HT1080 (cell line): ENCODE data around the gene KIAA0753. TPM values are rescaled to one million over a fixed set of nuclear protein-coding genes. Genes with fewer than 3 reads are reported as not detected.
"Not testable (repeated sequence)": the region's sequence is repeated elsewhere in the genome, so short reads cannot be mapped to it uniquely, and the experiment has no call there.

Experiments used
- DNase-seq: peaks from one replicate; pipeline ENCODE4 v3.0.0-alpha.2; 2015; ENCODE audit warnings: low read depth
- total RNA-seq: library from RNA; depleted of rRNA; stranded (reverse); fragments of >200 nt; shearing (Covaris generic); gene quantifications from 2 replicates; pipeline ENCODE4 v1.2.3, GENCODE V29; 2014

KIAA0753 gene
- total RNA-seq, 1 experiment from 2014 or later: 14.0 TPM

DNA sequence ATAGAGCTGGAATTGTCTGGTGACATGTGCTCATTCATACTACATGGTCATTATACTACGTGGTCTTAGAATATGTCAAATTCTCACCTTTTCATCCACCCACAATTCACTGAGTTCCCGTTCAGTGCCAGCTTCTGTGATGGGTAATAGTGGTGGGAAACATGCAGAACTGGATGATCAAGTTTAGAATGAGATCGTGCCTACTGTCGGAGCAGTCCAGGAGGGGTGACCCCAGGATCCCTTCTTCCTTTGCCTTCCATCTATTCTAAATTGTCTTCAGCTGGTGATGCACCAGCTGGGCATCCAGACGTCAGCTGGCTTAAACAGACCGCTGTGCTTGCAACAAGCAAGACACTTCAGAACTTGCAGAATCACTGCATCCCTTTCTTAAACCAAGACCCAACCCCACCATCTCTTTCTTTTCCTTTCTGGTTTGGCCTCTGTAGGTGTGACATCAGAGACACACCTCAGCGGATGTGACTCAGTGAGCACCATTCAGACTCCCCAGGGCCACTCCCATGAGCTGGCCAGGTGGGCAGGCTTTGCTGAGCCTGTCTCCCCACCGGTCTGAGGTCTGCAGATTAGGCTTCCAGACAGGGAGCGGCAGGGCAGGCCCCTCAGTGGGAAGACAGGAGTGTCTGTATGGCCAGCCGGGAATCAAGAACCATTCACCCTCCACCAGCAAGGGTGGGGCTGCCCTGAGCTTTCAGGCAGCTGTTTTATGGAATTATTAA, 29.1 kb upstream of the KIAA0753 start:
- peak; percentile 57 for DNase-seq

DNA sequence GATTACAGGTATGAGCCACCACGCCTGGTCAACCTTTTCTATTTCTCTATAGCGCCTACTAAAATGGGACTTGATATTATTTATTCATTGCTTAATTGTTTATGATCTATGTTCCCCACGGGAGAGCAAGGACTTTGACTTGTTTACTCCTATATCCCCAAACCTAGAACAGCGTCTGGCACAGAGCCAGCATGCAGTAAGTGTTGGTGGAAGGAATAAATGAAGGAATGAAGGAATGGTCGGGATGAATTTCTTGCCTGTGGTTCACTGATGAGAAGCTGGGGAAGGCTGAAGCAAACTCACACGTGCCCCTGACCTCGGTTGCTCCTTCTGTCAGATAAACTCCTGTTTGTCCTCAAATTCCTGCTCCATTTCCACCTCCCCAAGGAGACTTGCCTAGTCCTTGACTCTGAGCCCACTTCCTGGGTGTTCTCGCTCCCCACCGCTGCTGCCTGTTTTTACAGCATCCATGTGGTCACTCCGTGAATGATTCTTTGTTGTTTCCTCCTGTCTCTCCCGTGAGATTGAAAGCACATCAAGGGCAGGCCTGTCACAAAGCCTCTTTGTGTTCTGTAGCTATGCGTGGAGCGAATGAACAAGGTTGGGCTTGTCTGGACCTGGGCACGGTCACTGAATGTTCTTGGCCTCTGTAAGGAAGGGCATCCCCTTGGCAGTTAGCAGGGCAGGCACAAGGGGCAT, 28.4 kb upstream of the KIAA0753 start:
- DNase-seq: no peak

DNA sequence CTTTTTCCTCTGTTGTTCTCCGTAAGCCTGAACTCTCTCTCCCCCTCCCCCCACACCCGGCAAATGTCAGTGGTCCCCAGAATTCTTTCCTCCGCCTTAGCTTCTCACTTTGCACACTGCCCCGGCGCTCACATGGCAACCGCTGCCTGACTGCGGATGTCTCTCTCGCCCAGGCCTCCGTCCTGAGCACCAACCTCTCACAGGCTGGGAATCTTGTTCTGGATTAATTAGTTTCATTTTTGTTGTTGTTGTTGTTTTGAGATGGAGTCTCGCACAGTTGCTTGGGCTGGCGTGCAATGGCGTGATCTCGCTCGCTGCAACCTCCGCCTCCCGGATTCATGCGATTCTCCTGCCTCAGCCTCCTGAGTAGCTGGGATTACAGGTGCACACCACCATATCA, 27.7 kb upstream of the KIAA0753 start:
- DNase-seq: no peak

DNA sequence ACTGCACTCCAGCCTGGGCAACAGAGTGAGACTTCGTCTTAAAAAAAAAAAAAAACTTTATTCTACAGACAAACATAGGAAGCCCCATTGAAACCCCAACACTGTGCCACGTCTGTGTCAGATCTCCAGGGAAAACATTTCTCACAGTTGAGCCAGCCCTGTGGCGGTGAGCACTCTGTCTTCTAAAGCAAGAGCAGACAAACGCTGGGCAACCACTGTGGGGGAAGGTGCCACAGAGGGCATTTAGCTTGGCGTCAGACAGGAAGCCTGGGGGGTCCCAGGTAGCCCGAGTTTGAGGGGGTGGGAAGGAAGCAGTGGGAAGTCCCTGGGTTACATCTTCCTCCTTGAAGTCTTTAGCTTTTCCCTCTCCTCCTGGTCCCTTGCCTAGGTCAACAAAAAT, 27.0 kb upstream of the KIAA0753 start:
- DNase-seq: no peak

DNA sequence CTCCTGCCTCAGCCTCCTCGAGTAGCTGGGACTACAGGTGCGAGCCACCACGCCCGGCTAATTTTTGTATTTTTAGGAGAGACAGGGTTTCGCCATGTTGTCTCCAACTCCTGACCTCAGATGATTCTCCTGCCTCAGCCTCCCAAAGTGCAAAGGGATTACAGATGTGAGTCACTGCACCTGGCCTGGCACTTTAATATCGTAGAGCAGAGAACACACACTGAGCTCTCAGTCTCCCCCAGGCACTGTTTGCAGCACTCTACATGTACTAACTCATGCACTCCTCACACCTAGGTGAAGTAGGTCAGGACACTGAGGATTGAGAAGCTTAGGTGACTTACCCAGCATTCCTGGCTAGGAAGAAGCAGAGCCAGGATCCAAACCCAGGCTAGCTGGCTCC, 26.0 kb upstream of the KIAA0753 start:
- DNase-seq: no peak

DNA sequence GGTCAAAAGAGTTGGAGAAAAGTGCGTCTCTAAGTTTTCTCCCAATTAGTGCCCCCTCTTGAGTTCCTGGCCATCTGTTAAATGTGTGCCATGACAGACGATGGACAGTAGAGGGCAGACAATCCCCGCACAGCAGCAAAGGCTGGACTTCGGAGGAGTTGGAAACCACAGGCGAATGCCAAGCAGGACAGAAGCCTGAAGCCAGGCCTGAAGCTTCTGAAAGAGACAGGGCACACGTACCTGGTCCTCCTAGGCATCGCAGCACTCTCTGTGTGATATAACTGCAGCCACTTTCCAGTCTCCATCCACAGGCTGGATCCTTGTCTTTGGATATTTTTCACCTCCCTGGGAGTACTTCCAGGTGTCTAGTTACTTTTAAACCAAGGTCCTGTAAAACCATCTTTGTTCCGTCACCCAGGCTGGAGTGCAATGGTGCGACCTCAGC, 25.6 kb upstream of the KIAA0753 start:
- DNase-seq: peak; percentile 65

DNA sequence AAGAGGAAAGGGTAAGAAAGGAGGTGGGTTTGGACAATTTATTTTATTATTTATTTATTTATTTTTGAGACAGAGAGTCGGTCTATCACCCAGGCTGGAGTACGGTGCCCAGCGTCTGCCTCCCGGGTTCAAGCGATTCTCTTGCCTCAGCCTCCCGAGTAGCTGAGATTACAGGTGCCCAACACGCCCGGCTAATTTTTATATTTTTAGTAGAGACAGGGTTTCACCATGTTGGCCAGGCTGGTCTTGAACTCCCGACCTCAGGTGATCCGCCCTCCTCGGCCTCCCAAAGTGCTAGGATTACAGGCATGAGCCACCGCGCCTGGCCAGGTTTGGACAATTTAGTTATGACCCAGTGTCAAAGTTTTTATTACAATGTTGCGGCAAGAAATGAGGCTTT, 22.7 kb upstream of the KIAA0753 start:
- not testable (repeated sequence) for DNase-seq

DNA sequence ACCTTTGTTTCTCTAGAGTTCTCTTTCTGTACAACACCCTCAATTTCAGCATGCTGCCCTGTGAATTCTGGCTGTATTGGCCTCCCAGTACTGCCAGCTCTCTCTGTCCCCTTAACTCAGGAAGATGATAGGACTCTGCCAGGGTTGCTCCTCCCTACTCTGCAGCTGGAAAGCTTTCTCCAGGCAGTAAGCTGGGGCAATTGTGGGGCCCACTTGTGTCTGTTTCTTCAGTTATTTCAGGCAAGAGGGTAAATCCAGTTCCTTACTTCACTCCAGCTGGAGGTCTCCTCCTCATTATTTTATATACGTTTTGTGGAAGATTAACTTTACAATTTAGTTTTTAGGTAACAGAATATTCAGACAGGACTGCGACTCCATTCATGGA, 20.9 kb upstream of the KIAA0753 start:
- DNase-seq: no peak

DNA sequence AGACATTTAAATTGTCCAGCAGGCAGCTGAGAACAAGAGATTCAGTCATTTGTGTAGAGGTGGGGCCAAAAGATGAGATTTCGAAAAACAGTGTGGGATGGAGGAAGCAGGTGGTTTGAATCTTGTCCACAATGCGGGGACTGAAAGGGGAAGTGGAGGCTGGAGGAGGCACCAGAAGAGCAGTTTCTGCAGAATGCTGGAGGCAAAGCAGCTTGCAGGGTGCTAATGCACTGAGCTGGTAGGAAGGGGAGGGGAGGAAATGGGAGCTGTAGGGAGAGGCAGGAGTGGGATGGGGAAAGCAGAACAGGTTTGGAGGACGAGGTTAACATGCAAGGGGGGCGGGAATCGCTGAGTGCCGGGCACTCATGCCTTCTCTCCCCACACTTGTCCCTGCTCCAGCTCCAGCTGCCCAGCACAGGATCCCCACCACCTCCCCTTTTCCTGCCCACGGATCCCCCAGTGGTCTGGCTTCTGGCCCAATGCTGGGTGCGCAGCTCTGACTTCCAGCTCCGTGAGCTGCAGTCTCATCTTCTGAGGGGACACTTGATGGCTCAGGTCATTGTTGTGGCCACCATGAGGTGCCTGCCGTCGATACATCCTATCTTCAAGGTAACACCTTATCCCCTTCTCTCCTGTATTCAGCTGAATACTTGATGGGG, 20.4 kb upstream of the KIAA0753 start:
- DNase-seq: no peak

DNA sequence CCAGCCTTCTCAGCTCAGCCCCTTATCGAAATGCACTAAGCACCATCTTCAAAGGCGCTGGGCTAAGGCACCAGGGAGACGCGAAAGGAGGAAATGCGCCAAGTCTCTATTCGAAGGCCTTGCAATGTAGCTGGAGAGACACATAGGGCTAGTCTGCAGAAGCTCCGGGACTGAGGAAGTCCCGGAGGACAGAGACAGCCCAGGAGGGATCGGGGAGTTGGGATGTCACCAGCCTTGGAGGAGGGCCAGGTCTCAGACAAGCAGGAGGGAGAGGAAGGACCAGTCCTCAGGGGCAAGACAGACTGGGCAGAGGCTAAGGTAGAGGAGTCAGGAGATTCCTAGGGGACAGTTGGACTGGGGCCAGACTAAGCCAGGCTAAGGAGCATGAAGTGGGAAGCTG, 19.6 kb upstream of the KIAA0753 start:
- no peak for DNase-seq

DNA sequence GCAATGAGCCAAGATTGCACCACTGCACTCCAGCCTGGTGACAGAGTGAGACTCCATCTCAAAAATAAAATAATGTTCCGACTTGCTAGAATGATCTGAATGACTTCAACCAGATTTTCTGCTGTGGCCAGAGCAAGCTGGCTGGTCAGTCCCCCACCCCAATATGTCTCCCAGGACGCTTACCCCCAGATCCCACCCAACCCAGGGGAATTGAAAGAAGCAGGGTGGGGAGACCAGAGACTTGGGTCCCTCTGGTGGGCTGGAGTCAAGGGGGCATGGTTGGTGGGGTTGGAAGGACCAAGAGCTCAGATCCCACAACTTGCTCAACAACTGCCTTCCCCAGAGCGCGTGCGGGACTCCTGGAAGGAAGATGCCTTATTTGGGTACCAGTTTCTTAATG, 17.9 kb upstream of the KIAA0753 start:
- DNase-seq: not testable (repeated sequence)

DNA sequence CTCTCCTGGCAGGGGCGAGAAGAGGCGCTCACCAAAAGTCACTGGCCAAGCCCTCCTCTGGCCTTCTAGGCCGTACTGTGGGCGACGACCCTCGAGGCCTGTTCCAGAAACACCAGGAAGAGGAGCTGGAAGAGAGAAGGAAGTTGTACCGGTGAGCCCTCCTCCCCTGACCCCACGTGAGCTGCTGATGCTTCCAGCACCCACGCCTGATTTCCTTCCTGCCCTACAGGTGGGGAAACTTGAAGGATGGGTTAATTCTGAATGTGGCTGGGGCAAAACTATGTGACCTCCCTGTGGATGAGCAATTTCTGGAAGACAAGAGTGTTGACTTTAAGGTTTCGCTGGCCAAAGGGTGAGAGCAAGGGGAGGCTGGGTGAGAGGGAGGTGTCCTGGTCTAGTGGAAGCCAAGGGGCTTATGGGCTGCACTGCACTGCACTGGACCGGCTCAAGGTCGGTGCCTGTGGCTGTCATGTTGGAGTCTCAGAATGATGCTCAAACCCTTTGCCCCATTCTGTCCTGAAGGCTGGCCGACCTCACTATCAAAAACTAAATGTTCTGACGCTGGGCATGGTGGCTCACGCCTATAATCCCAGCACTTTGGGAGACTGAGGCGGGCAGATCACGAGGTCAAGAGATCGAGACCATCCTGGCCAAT, 17.2 kb upstream of the KIAA0753 start:
- no peak for DNase-seq

DNA sequence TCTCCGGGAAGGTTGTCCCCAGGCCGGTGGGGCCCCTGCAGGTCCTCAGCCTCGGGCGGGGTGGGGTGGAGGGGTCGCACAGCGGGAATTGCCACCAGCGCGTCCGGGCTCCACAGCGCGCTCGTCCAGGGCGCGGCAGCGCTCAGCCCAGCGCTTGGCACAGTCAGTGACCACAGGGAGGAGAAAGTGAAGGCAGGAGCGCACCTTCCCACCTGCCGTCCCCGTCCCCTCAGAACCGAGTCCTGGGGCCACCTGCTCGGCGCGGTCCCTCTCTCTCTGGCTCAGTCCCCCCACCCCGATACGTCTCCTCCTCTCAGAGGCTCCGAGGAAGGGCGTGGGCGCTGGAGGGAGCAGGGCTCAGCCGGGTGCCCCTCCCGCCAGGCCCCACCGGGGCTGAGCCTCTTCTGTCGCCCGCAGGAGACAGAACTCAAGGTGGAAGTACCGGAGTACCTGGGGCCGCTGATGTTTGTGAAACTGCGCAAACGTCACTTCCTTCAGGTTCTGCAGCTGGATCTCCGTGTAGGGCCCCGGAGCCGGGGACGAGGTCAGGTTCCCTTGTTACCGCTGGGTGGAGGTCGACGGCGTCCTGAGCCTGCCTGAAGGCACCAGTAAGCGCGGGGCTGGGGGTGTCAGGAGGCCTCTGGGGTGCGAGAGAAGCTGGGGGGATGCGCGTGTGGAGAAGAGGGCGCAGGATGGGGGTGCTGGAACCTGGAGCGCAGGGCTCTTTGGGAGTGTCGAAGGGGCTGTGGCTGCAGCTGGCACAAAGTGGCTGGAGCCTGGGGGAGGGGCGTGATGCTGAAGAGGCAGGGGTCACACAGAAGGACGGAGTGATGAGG, 16.5 kb upstream of the KIAA0753 start:
- not testable (repeated sequence) for DNase-seq

DNA sequence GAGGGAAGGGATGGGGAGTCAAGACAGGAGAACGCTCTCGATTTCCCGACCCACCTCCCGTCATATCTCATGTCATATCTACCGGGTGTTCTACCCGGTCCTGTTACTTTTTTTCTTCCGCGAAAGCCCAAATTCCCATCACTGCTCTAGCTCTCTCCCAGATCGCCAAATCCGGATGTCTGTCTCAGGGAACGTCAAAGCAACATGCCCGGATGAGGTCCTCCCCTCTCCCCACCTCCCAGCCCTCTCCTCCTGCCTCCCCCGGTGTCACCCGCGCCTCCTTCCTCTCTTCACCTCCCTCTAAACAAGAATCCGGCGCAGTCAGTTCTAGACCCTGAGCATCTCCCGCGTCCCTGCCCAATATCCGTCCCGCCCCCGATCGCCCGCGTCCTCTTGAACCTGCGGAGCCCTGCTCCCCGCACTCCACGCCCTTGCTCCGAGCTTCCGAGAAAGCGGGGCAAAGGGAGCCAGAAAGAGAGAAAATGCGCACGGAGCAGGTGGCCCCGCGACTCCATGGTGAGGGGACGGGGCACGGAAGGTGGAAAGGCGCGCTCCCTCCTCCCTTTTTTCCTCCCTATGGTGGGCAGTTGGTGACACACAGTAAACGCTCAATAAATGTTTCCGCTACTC, 15.3 kb upstream of the KIAA0753 start:
- DNase-seq: not testable (repeated sequence)

DNA sequence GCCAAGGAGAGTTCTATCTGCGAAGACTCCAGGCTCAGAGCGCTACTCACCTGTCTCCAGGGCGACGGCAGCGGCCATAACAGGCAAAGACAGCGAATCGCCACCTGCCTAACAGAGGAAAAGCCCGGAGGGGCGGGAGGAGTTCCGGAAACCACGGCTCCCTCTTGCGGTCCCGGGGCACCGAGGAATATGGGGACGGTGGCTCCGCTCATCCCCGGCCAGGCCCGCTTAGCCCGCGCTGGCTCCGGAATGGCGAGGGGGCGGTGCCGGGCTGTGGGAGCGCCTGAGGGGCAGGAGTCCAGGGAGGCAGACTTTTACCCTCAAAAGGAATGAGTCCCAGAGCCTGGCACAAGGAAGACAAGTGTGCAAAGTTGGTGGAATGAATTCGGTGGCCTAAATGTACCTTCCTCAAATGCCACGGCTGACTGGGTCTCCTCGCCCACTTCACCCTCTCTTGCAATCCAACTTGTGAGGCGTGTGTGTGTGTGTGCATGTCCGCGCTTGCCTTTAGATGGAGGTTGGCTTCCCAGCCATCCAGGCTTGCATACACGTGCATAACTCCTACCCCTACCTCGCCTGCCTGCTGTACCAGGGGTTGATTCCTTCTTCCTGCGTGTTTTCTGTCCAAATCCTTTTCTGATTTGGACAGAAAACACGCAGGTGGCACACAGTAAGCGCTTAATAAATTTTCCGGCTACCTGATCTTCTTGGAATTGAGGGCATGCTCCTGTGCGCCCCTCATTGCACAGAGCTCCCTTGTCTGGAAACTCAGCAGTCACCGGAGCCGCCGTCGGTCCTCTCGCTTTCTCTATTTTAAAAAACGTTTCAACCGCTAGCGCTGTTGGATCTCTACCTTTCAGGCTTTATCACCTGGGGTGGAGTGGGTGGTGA, 14.6 kb upstream of the KIAA0753 start:
- DNase-seq: no peak

DNA sequence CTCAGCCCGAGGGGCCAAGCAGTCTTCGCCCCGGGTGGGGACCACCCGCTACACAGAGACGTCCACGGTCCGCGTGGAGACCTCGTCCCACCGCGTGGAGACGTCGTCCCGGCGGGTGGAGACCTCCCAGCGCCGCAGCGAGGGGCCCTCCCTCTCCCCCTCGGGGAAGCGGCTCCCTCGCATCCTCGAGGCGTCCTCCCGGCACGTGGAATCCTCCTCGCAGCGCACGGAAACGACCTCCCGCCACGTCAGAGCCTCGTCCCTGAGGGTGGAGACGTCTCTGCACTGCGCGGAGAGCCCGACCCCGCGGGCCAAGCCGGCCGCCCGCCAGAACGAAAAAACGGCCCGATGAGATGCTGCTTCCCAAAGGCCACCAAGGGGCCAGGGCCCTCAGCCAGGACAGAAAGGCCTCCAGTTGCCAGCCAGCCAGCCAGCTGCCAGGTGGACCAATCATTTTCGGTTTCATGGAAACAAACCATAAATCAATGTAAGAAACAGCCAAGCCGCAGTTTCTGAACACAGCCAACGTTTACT, 11.5 kb upstream of the KIAA0753 start:
- DNase-seq: no peak

DNA sequence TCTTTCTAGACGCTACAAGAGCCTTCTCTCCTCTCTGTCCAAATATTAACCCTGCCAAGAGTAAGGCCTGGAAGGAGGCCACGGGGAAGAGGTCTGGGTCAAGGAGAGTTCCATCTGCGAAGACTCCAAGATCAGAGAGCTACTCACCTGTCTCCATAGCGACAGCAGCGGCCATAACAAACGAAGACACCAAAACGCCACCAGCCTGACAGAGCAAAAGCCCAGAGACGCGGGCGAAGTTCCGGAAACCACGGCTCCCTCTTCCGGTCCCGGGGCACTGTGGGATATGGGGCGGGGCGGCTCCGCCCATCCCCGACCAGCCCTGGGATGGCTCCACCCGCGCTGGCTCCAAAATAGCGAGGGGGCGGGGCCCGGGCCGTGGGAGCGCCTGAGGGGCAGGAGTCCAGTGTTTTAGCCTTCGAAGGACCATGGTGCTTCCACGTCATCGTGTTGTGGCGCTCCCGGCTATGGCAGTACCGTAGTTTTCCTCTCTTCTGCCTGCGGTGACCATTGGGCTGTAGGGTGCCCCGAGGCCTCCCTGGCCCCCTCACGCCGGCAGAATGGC, 10.9 kb upstream of the KIAA0753 start, which contains the start of the genes C17orf100 and MED31:
Gene C17orf100 (plus strand): TSS at position 409 of the 565 bp plus-strand sequence. CDS start 152 bp downstream, at position 561.
Gene MED31 (minus strand): TSS at position 252 of the 565 bp plus-strand sequence. CDS start 77 bp downstream, at position 175.
- peak; percentile 93 for DNase-seq

DNA sequence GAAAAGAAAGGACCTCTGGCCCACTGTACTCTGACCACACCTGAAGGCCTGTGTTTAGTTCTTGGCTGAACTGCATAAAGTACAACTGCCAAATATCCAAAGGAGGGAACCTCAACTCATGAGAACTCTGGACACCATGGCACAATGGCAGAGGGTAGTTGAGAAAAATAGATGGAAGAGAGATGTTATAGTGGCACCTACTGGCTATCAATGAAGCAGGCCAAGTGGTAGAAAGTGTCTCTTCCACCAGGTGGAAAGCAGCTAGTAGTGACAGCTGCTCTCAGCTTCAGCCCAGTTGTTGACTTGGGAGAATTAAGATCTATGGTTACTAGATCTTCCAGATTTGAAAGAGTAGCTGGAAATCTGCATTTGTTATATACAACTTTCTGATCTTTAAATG, 7.7 kb upstream of the KIAA0753 start:
- DNase-seq: peak; percentile 26
